GM19468 (cell line): ENCODE measurements around the gene PGM2.
"Not testable (repeated sequence)": the region's sequence is repeated elsewhere in the genome, so short reads cannot be mapped to it uniquely, and the experiment has no call there.

Experiments used
- ATAC-seq: cut with Tn5 transposase; IDR thresholded peaks from one replicate; pipeline ENCODE4 v1.9.1; 2021; ENCODE audit warnings: mild to moderate bottlenecking, moderate library complexity, moderate number of reproducible peaks; ENCODE audit not compliant: unreplicated experiment; ENCODE audit errors: extremely low read depth

PGM2 gene

GRCh38 chr4:37816006-37816405 lies 10.5 kb upstream of the PGM2 start:
- ATAC-seq, result no peak

- ATAC-seq, result no peak
These were observed 9.8 kb upstream of the PGM2 start for GRCh38 chr4:37816719-37817118.

GRCh38 chr4:37818752-37819151 lies 7.7 kb upstream of the PGM2 start:
- ATAC-seq, result no peak

GRCh38 chr4:37820458-37820857 lies 6.0 kb upstream of the PGM2 start:
- not testable (repeated sequence) for ATAC-seq

- no peak for ATAC-seq
These were observed 4.4 kb upstream of the PGM2 start for GRCh38 chr4:37821953-37822605.

- not testable (repeated sequence) for ATAC-seq
These were observed 985 bp upstream of the PGM2 start for GRCh38 chr4:37825501-37825900.

GRCh38 chr4:37825968-37826294 lies 555 bp upstream of the PGM2 start:
- no peak for ATAC-seq

GRCh38 chr4:37827030-37827685 lies 672 bp downstream of the PGM2 start:
- peak; percentile 18 for ATAC-seq

- ATAC-seq, result no peak
These were observed 1.4 kb downstream of the PGM2 start for GRCh38 chr4:37827802-37828321.

- ATAC-seq, result no peak
These were observed 2.4 kb downstream of the PGM2 start for GRCh38 chr4:37828843-37829242.

GRCh38 chr4:37830640-37831039 lies 4.2 kb downstream of the PGM2 start:
- ATAC-seq, result no peak

- ATAC-seq, result no peak
These were observed 8.5 kb downstream of the PGM2 start for GRCh38 chr4:37835031-37835430.

- ATAC-seq, result no peak
These were observed 9.3 kb downstream of the PGM2 start for GRCh38 chr4:37835806-37836205.

GRCh38 chr4:37836274-37836673 lies 9.8 kb downstream of the PGM2 start:
- ATAC-seq, result no peak

GRCh38 chr4:37836838-37837440 lies 10.5 kb downstream of the PGM2 start:
- ATAC-seq, result no peak

GRCh38 chr4:37837446-37837845 lies 11.0 kb downstream of the PGM2 start:
- ATAC-seq, result no peak

- no peak for ATAC-seq
These were observed 12.9 kb downstream of the PGM2 start for GRCh38 chr4:37839426-37839825.

- ATAC-seq, result no peak
These were observed 17.7 kb downstream of the PGM2 start for GRCh38 chr4:37844204-37844603.

GRCh38 chr4:37845201-37845600 lies 18.7 kb downstream of the PGM2 start:
- ATAC-seq, result no peak

GRCh38 chr4:37847311-37847884 lies 20.9 kb downstream of the PGM2 start:
- no peak for ATAC-seq

- no peak for ATAC-seq
These were observed 25.9 kb downstream of the PGM2 start for GRCh38 chr4:37852376-37852775.
